ENCODE measurements around the gene RFTN1. TPM values are rescaled to one million over a fixed set of nuclear protein-coding genes. Genes with fewer than 3 reads are reported as not detected.

RFTN1 gene
- total and polyA plus RNA-seq, 2 of the 8 experiments (the other 6 are each of a cell fraction or from before 2014, with no cell fraction given) = 4.6 to 6.7 TPM

DNA sequence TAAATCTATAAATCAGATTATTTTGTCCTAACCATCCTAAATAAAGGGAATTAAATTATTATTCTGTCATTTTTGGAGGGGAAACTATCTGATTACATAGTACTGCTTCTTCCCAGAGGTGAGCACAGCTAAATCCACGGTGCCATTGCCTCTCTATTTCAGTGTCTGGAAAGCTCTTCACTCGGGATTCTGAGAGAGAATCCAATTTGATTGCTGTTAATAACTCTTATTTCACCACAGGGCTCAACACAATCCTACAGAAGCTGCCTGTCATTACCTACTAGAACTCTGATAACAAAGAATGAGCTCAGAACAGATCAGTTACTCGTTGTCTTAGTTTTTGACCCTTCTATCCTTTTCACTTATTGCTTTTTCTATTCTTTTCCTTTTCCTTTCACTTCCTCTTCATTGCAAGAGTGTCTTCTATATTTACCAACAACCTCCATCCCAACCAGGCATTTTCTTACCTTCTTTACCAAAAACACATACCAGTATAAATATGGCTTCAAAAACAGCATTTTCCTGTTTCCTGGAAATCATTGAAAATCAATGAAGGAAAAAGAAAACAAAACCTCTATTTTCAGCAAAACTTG lies 218.1 kb downstream of the RFTN1 start (continued):
- TF ChIP-seq, protein P1, sequence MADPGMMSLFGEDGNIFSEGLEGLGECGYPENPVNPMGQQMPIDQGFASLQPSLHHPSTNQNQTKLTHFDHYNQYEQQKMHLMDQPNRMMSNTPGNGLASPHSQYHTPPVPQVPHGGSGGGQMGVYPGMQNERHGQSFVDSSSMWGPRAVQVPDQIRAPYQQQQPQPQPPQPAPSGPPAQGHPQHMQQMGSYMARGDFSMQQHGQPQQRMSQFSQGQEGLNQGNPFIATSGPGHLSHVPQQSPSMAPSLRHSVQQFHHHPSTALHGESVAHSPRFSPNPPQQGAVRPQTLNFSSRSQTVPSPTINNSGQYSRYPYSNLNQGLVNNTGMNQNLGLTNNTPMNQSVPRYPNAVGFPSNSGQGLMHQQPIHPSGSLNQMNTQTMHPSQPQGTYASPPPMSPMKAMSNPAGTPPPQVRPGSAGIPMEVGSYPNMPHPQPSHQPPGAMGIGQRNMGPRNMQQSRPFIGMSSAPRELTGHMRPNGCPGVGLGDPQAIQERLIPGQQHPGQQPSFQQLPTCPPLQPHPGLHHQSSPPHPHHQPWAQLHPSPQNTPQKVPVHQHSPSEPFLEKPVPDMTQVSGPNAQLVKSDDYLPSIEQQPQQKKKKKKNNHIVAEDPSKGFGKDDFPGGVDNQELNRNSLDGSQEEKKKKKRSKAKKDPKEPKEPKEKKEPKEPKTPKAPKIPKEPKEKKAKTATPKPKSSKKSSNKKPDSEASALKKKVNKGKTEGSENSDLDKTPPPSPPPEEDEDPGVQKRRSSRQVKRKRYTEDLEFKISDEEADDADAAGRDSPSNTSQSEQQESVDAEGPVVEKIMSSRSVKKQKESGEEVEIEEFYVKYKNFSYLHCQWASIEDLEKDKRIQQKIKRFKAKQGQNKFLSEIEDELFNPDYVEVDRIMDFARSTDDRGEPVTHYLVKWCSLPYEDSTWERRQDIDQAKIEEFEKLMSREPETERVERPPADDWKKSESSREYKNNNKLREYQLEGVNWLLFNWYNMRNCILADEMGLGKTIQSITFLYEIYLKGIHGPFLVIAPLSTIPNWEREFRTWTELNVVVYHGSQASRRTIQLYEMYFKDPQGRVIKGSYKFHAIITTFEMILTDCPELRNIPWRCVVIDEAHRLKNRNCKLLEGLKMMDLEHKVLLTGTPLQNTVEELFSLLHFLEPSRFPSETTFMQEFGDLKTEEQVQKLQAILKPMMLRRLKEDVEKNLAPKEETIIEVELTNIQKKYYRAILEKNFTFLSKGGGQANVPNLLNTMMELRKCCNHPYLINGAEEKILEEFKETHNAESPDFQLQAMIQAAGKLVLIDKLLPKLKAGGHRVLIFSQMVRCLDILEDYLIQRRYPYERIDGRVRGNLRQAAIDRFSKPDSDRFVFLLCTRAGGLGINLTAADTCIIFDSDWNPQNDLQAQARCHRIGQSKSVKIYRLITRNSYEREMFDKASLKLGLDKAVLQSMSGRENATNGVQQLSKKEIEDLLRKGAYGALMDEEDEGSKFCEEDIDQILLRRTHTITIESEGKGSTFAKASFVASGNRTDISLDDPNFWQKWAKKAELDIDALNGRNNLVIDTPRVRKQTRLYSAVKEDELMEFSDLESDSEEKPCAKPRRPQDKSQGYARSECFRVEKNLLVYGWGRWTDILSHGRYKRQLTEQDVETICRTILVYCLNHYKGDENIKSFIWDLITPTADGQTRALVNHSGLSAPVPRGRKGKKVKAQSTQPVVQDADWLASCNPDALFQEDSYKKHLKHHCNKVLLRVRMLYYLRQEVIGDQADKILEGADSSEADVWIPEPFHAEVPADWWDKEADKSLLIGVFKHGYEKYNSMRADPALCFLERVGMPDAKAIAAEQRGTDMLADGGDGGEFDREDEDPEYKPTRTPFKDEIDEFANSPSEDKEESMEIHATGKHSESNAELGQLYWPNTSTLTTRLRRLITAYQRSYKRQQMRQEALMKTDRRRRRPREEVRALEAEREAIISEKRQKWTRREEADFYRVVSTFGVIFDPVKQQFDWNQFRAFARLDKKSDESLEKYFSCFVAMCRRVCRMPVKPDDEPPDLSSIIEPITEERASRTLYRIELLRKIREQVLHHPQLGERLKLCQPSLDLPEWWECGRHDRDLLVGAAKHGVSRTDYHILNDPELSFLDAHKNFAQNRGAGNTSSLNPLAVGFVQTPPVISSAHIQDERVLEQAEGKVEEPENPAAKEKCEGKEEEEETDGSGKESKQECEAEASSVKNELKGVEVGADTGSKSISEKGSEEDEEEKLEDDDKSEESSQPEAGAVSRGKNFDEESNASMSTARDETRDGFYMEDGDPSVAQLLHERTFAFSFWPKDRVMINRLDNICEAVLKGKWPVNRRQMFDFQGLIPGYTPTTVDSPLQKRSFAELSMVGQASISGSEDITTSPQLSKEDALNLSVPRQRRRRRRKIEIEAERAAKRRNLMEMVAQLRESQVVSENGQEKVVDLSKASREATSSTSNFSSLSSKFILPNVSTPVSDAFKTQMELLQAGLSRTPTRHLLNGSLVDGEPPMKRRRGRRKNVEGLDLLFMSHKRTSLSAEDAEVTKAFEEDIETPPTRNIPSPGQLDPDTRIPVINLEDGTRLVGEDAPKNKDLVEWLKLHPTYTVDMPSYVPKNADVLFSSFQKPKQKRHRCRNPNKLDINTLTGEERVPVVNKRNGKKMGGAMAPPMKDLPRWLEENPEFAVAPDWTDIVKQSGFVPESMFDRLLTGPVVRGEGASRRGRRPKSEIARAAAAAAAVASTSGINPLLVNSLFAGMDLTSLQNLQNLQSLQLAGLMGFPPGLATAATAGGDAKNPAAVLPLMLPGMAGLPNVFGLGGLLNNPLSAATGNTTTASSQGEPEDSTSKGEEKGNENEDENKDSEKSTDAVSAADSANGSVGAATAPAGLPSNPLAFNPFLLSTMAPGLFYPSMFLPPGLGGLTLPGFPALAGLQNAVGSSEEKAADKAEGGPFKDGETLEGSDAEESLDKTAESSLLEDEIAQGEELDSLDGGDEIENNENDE (IDR thresholded peaks at IDR 0.05; ENCODE audit: insufficient replicate concordance, low read length) = no peak
- TF ChIP-seq RAD21 (IDR thresholded peaks at IDR 0.05 in 1 of 2, conservative IDR thresholded peaks at IDR 0.05 in 1 of 2; ENCODE audit: low read depth in 2 of 2, low read length in 2 of 2) (no peak), NRF1 (IDR thresholded peaks at IDR 0.05; ENCODE audit: low read depth, low read length) (no peak), POLR2AphosphoS5 (IDR thresholded peaks at IDR 0.05; ENCODE audit: low read depth, low read length) (no peak), RBBP5 (IDR thresholded peaks at IDR 0.05; ENCODE audit: borderline replicate concordance, low read depth, low read length) (no peak), PHF8 (conservative IDR thresholded peaks at IDR 0.05; ENCODE audit: low read depth, low read length) (no peak)

All from H1 (cell line).